ENCODE measurements around the gene PLA2G1B.

GRCh38 chr12:120356567-120357030 lies 29.0 kb upstream of the PLA2G1B start:
- TF ChIP-seq, protein P1, sequence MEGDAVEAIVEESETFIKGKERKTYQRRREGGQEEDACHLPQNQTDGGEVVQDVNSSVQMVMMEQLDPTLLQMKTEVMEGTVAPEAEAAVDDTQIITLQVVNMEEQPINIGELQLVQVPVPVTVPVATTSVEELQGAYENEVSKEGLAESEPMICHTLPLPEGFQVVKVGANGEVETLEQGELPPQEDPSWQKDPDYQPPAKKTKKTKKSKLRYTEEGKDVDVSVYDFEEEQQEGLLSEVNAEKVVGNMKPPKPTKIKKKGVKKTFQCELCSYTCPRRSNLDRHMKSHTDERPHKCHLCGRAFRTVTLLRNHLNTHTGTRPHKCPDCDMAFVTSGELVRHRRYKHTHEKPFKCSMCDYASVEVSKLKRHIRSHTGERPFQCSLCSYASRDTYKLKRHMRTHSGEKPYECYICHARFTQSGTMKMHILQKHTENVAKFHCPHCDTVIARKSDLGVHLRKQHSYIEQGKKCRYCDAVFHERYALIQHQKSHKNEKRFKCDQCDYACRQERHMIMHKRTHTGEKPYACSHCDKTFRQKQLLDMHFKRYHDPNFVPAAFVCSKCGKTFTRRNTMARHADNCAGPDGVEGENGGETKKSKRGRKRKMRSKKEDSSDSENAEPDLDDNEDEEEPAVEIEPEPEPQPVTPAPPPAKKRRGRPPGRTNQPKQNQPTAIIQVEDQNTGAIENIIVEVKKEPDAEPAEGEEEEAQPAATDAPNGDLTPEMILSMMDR (IDR thresholded peaks at IDR 0.05; ENCODE audit: insufficient read depth, low read length), result peak; percentile 90
- TF ChIP-seq POLR2AphosphoS5 (IDR thresholded peaks at IDR 0.05; ENCODE audit: low read depth), result no peak
